Sigmoid colon (tissue), 3 donors: Measurements from ENCODE around the gene TKT.

Experiments
- POLR2A ChIP-seq, 2 donors: fragments of 450-650 bp; IDR thresholded peaks; one replicate each; pipeline ENCODE4 v1.6.1; 2016; ENCODE audit warnings: antibody characterized with exemption in 2 of 2, mild to moderate bottlenecking in 2 of 2, moderate library complexity in 2 of 2
- TF ChIP-seq, protein P1 (sequence below), 4 experiments: fragments of 450-650 bp in 3 of 4; fragments of 200-600 bp in 1 of 4; IDR thresholded peaks; one replicate each; pipeline ENCODE4 v1.5.1; 2016 to 2019; ENCODE audit warnings: antibody characterized with exemption in 4 of 4, mild to moderate bottlenecking in 3 of 4, moderate library complexity in 2 of 4

DNA sequence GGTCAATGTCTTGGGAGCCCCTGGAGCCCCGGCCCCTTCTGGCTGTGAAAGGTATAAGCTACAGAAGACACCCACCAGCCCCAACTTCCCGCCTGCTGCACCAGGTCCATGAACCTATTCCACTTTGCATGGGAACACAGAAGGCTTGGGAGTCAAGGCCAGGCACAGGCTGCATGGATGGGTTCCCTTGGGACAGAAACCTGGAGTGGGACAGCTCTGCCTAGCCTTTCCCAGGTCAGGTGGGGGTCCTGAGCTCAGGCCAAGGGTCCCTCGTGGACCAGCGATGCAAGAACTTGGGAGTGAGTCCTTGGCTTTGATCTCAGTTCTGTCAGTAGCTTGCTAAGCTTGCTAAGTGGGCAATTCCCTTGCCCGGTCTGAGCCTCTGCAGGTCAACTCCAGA lies 25.0 kb downstream of the TKT start:
- TF ChIP-seq POLR2A (IDR thresholded peaks at IDR 0.05) = no peak
- TF ChIP-seq, protein P1, sequence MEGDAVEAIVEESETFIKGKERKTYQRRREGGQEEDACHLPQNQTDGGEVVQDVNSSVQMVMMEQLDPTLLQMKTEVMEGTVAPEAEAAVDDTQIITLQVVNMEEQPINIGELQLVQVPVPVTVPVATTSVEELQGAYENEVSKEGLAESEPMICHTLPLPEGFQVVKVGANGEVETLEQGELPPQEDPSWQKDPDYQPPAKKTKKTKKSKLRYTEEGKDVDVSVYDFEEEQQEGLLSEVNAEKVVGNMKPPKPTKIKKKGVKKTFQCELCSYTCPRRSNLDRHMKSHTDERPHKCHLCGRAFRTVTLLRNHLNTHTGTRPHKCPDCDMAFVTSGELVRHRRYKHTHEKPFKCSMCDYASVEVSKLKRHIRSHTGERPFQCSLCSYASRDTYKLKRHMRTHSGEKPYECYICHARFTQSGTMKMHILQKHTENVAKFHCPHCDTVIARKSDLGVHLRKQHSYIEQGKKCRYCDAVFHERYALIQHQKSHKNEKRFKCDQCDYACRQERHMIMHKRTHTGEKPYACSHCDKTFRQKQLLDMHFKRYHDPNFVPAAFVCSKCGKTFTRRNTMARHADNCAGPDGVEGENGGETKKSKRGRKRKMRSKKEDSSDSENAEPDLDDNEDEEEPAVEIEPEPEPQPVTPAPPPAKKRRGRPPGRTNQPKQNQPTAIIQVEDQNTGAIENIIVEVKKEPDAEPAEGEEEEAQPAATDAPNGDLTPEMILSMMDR (IDR thresholded peaks at IDR 0.05) = no peak
